ENCODE data around the gene FOXD4L3.
"Not testable (repeated sequence)": the region's sequence is repeated elsewhere in the genome, so short reads cannot be mapped to it uniquely, and the experiment has no call there.

FOXD4L3 gene

GRCh38 chr9:68302567-68302966, at the start of gene FOXD4L3:
TSS of gene FOXD4L3 (plus strand) at chr9:68302867. CDS start at chr9:68302952, 85 bp downstream.
- TF ChIP-seq GATA3, GATA2 (IDR thresholded peaks at IDR 0.05; ENCODE audit: low read depth, low read length): not testable (repeated sequence)
